Activated CD8-positive, alpha-beta memory T cell treated with anti-CD3 and anti-CD28 coated beads, Interleukin-2, amount 50 U/mL, for 48 hours (primary cell): ENCODE results near the gene AMDHD2.
"Not testable (repeated sequence)": the region's sequence is repeated elsewhere in the genome, so short reads cannot be mapped to it uniquely, and the experiment has no call there.

Experiments used
- DNase-seq: peaks from one replicate; pipeline ENCODE4 v3.0.0-alpha.2; 2020

The AMDHD2 gene

DNA sequence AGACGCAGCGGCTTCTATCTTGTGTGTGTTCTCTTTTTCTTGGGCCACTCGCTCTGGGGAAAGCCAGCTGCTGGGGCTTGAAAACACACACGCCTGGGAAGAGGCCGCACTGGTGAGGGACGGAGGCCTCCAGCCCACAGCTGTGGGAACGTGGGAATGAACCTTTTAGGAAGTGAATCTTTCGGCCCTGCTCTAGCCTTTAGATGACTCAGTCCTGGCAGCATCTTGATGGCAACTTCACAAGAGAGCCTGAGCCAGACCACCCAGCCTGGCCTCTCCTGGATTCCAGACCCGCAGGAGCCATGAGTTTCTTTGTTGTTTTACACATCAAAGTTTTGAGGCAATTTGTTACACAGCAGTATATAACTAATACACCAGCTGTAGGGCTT lies 15.4 kb downstream of the AMDHD2 start:
- no peak for DNase-seq

GRCh38 chr16:2537451-2538379 lies 17.5 kb downstream of the AMDHD2 start, which contains the start of gene PDPK1:
Gene PDPK1 (plus strand): TSS chr16:2538021. CDS start chr16:2538113, 92 bp downstream.
- peak; percentile 94 for DNase-seq

DNA sequence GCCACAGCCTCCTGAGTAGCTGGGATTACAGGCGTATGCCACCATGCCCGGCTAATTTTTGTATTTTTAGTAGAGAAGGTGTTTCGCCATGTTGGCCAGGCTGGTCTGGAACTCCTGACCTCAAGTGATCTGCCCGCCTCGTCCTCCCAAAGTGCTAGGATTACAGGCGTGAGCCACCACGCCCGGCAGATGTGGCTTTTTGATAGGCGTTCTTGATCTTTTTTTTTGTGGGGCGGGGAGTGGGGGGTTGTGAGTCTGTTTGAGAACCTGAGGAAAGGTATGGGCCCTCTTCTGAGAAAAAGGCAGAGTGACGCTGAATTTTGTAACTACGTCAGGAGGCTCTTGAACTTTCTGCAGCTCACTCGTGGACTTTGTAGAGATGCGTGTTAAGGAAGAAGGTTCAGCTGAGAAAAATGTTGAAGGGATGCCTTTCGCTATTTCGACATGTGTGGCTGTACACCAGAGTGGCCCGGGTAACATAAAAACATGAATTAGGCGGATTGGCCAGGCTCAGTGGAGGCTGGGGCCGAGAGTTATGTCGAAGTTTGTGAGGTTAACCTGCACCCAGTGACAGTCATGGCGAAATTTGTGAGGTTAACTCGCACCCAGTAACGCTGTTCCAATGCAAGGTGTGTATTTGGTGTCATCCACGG lies 19.1 kb downstream of the AMDHD2 start:
- DNase-seq = not testable (repeated sequence)

DNA sequence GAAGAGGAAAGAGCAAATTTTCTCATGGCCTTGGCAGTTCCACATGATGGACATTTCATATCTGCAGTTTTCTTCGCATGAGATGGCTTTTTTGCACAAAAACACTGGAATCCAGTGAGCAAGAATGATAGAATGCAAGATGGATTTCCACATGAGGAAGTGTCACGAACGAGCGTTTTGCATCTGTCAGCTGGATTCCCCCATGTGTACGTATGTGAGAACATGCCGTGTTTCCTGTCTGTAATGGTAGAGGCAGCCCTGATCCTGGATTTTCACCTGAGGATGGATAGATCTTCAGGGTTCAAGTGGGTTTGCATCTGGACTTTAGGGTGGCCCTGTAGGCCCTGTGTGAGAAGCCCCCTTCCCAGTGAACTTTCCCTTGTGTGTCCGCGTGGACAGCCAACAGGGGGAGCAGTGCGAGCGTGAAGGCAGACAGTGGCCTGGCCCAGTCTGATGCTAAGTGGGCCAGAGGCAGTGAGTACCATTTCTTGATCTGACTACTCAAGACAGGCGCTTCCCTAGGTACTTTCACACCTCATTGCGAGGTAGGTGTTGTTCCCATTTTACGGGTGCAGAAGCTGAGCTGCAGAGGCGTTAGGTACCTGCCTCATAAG lies 19.8 kb downstream of the AMDHD2 start:
- peak; percentile 67 for DNase-seq

- DNase-seq = not testable (repeated sequence)
Measured at GRCh38 chr16:2540912-2541311, 20.7 kb downstream of the AMDHD2 start.

GRCh38 chr16:2541409-2541808 lies 21.2 kb downstream of the AMDHD2 start:
- not testable (repeated sequence) for DNase-seq

DNA sequence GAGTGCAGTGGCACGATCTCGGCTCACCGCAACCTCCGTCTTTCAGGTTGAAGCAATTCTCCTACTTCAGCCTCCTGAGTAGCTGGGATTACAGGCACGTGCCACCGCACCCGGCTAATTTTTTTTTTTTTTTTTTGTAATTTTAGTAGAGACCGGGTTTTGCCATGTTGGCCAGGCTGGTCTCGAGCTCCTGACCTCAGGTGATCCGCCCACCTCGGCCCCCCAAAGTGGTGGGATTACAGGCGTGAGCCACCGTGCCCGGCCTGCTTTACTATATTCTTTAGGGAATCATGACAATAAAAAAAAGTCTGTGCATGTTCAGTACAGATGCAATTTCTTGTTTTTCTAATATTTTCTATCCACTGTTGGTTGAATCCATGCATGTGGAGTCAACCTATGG lies 23.6 kb downstream of the AMDHD2 start:
- DNase-seq = not testable (repeated sequence)

GRCh38 chr16:2550283-2550878 lies 30.2 kb downstream of the AMDHD2 start:
- not testable (repeated sequence) for DNase-seq

DNA sequence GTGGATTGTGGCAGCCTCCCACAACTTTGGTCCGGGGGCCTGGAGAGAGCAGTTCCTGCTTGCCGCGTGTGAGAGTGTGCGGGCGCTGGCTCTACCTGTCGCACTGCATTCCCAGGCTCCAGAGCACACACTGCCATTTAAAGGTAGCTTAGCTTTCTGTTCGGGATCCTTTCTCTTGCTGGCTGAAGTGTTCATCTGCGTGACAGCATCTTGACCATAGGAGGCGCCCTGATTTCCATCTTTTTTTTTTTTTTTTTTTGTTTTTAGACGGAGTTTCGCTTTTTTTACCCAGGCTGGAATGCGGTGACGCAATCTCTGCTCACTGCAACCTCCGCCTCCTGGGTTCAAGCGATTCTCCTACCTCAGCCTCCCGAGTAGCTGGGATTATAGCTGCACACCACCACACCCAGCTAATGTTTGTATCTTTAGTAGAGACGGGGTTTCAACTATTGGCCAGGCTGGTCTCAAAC lies 31.3 kb downstream of the AMDHD2 start:
- DNase-seq = not testable (repeated sequence)

DNA sequence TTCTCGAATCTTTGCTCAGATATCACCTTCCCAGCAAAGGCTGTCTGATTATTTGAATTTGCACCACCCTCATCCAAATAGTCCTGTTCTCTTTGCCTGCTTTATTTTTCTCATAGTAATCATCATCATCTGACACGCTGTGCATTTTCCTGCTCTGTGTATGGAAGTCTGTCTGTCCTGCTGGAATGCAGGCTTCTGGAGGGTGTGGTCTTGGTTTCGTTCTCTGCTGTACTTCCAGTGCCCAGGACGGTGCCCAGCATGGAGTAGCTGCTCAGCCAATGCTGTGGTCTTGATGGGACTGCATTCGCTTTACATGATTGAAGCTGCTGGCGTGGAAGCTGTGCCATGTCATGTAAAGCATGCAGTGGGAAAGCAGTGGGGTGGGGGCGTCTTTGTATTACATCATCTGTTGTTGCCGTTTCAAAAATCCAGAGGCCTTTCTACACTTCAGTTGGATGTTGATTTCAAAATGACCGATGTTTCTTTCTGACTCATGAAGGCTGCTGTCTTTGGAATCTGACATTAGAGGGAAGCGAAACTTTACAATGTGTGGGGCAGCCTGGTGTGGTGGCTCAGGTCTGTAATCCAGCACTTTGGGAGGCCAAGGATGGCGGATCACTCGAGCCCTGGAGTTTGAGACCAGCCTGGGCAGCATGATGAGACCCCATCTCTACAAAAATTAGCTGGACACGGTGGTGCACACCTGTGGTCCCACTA lies 34.7 kb downstream of the AMDHD2 start:
- not testable (repeated sequence) for DNase-seq

DNA sequence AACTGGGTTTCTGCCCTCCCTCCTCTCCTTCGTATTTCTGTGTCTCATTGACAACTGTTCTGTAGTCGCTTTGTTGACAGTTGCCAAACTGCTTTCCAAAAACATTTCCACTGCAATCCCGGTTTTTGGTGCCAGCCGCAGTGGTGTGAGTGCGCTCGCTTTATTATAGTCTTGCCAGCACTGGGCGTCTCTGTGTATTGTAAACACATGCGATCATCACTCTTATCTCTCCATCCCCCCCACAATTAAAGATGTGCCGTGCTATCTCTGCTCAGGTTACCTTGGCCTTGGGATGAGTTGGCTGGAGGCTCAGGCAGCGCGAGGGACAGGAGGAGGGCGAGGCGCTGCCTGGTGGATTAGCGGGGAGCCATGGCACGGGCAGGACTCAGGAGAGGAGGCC lies 37.0 kb downstream of the AMDHD2 start:
- DNase-seq = not testable (repeated sequence)

- DNase-seq = not testable (repeated sequence)
Measured at GRCh38 chr16:2560131-2560797, 40.1 kb downstream of the AMDHD2 start.

- DNase-seq = peak; percentile 81
Measured at GRCh38 chr16:2560798-2561133, 40.6 kb downstream of the AMDHD2 start.

- not testable (repeated sequence) for DNase-seq
Measured at GRCh38 chr16:2567506-2567905, 47.3 kb downstream of the AMDHD2 start.

- not testable (repeated sequence) for DNase-seq
Measured at GRCh38 chr16:2568573-2568972, 48.4 kb downstream of the AMDHD2 start.

- not testable (repeated sequence) for DNase-seq
Measured at GRCh38 chr16:2572704-2573103, 52.5 kb downstream of the AMDHD2 start.

- DNase-seq = not testable (repeated sequence)
Measured at GRCh38 chr16:2575839-2576238, 55.7 kb downstream of the AMDHD2 start.

- not testable (repeated sequence) for DNase-seq
Measured at GRCh38 chr16:2577044-2577443, 56.9 kb downstream of the AMDHD2 start.

DNA sequence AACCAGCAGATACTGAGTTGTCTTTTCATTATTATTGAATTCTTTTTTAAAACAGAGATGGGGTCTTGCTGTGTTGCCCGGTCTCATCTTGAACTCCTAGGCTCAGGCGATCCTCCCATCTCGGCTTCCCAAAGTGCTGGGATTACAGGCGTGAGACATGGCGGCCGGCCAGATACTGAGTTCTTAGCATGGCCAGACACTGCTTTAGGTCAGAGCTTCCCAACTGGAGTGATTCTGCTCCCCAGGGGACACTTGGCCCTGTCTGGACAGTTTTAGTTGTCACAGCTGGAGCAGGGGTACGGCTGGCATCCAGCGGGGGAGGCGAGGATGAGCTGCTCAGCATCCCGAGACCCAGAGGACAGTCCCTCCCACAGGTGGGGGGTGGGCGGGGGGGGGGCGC lies 58.7 kb downstream of the AMDHD2 start:
- DNase-seq = not testable (repeated sequence)

DNA sequence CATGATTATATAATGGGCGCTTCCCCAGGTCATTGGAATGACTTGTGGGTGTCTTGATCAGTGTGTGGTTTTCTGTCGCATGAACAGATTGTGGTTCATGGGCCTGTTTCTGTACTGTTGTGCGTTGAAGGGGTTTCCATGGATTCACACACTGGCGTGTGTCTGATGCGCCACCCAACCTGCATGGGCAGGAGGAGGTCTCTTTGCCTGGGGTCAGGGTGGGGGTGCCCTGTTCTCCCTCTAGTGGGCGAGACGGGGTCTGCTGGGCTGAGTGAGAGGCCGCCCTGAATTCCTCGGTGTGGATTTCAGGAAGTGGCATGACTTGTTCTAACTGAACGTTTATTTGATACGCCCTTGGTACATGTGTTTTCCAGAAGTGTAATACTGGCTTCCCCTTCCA lies 60.0 kb downstream of the AMDHD2 start:
- DNase-seq = not testable (repeated sequence)

DNA sequence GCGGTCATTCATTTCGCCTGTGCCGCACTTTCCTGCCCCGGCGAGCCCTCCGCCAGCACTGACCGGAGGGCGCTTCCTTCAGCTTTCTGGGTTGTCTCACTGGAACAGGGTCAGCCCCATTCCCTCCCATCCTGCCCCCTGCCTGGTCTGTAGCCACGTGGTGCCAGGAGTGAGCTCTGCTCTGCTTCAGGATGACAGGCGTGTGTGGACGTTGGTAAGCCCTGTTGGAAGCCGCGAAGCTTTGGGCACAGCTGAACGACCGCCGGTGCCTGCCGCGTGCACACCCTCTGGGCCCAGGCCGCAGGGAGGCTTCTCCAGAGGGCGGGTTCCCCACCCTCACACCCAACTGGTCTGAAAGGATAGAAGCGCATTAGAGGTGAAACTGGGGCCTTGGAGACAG lies 60.6 kb downstream of the AMDHD2 start:
- DNase-seq = not testable (repeated sequence)
